HepG2 (cell line): ENCODE data around the gene SBK2. TPM values are rescaled to one million over a fixed set of nuclear protein-coding genes. Genes with fewer than 3 reads are reported as not detected.

Experiments
- AGO2 ChIP-seq: fragments of 200-400 bp; formaldehyde crosslinking; optimal IDR thresholded peaks from 2 replicates; pipeline ENCODE3; 2017; ENCODE audit warnings: mild to moderate bottlenecking, low read depth, low read length, moderate library complexity
- E2F2 ChIP-seq: sonication (generic); formaldehyde crosslinking; IDR thresholded peaks from 2 replicates; pipeline ENCODE4 v1.4.0; 2020; ENCODE audit warnings: missing genetic modification reagents, borderline replicate concordance
- GABPA ChIP-seq, 2 experiments: IDR thresholded peaks; 2 replicates each; pipeline ENCODE4 v1.6.1; 2011 to 2016; ENCODE audit warnings: low read depth in 2 of 2, low read length in 1 of 2, missing biosample characterization in 1 of 2, missing genetic modification characterization in 1 of 2
- HNRNPLL ChIP-seq: fragments of 200-400 bp; formaldehyde crosslinking; IDR thresholded peaks from 2 replicates; pipeline ENCODE4 v1.6.1; 2017; ENCODE audit warnings: mild to moderate bottlenecking, low read depth, low read length; ENCODE audit not compliant: poor library complexity, severe bottlenecking
- HOXA3 ChIP-seq: sonication (generic); formaldehyde crosslinking; IDR thresholded peaks from 2 replicates; pipeline ENCODE4 v1.5.0; 2020; ENCODE audit warnings: missing genetic modification reagents
- JUND ChIP-seq: sonication (generic); formaldehyde crosslinking; IDR thresholded peaks from 2 replicates; pipeline ENCODE4 v1.8.0; 2022; ENCODE audit warnings: mild to moderate bottlenecking, missing genetic modification reagents
- MEIS2 ChIP-seq: sonication (generic); formaldehyde crosslinking; IDR thresholded peaks from 2 replicates; pipeline ENCODE4 v1.9.0; 2021; ENCODE audit warnings: mild to moderate bottlenecking, missing genetic modification reagents
- MLLT10 ChIP-seq: sonication (generic); formaldehyde crosslinking; IDR thresholded peaks from 2 replicates; pipeline ENCODE4 v1.4.0; 2020; ENCODE audit warnings: missing genetic modification reagents
- SIN3B ChIP-seq: fragments of 150-350 bp; IDR thresholded peaks from 2 replicates; pipeline ENCODE4 v1.6.1; 2014; ENCODE audit warnings: low read length
- SMARCC2 ChIP-seq: fragments of 450-650 bp; IDR thresholded peaks from 2 replicates; pipeline ENCODE4 v1.6.1; 2017; ENCODE audit warnings: antibody characterized with exemption, mild to moderate bottlenecking
- YEATS4 ChIP-seq: sonication (generic); formaldehyde crosslinking; IDR thresholded peaks from 2 replicates; pipeline ENCODE4 v1.4.0; 2020; ENCODE audit warnings: missing genetic modification reagents, borderline replicate concordance
- ZFP41 ChIP-seq: sonication (generic); formaldehyde crosslinking; IDR thresholded peaks from 2 replicates; pipeline ENCODE4 v1.4.0; 2020; ENCODE audit warnings: mild to moderate bottlenecking, missing genetic modification reagents, borderline replicate concordance
- ZNF143 ChIP-seq: sonication (generic); formaldehyde crosslinking; IDR thresholded peaks from 2 replicates; pipeline ENCODE4 v1.4.0; 2020; ENCODE audit warnings: missing genetic modification reagents
- ZNF589 ChIP-seq: sonication (generic); formaldehyde crosslinking; conservative IDR thresholded peaks from 2 replicates; pipeline ENCODE4 v1.8.0; 2022; ENCODE audit warnings: mild to moderate bottlenecking, moderate library complexity, missing genetic modification reagents
- polyA plus RNA-seq, 8 experiments: library from polyadenylated mRNA; depleted of rRNA in 3 of 8; stranded (reverse) in 7 of 8; unstranded in 1 of 8; fragments of >200 nt; fragmentation: Illumina TruSeq in 4 of 8; extraction: Trizol in 4 of 8; gene quantifications; 2 replicates each; pipeline versions ENCODE4 v1.2.1 to v1.2.3, GENCODE V29; 2011 to 2016; ENCODE audit warnings: low read depth in 4 of 8, missing spikeins in 1 of 8, mixed read lengths in 1 of 8; ENCODE audit not compliant: insufficient read depth in 1 of 8
- total RNA-seq, 5 experiments: library from RNA; depleted of rRNA; stranded (reverse); fragments of >200 nt; fragmentation: Illumina TruSeq; extraction: Trizol; gene quantifications; 2 replicates each; pipeline ENCODE4 v1.2.3, GENCODE V29; 2016; ENCODE audit warnings: low read depth in 1 of 5
- TF ChIP-seq, protein P1 (sequence below): sonication (generic); formaldehyde crosslinking; IDR thresholded peaks from 2 replicates; pipeline ENCODE4 v1.8.0; 2022; ENCODE audit warnings: low read depth, missing genetic modification reagents

The SBK2 gene
- total and polyA plus RNA-seq, 2 of the 13 experiments (the other 11 are each of a cell fraction or from before 2014, with no cell fraction given), result 0.24 TPM; not detected in 1

DNA sequence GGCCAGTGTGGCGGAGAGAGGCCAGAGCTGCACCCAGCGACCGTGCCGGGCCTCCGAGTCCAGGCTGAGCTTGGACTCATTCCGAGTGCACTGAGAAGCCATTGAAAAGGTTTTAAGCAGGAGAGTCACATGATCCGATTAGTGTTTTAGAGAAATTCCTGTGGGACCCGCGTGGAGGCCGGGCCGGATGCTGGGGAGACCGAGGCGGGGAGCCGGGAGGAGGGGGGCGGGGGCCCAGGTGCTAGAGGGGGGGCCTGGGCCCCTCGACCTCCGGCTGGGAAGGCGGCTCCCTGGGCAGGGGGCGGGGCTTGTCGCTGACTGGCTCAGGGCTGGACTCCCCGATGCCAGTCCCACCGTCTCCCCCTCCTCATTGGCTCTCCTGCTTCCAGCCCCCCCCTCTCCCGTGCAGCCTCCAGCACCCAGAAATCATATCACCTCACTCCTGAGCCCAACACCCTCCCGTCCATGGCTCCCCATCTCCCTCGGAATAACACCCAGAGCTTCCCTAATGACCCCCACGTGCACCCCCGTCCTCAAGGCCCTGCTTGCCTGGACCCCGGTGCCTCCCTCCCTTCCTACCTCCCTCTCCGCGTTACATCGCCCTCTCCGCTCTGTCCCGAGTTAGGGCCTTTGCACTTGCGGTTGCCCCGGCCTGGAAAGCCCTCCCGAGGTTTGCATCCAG is 48.9 kb upstream of the SBK2 start (continued):
- TF ChIP-seq, protein P1, sequence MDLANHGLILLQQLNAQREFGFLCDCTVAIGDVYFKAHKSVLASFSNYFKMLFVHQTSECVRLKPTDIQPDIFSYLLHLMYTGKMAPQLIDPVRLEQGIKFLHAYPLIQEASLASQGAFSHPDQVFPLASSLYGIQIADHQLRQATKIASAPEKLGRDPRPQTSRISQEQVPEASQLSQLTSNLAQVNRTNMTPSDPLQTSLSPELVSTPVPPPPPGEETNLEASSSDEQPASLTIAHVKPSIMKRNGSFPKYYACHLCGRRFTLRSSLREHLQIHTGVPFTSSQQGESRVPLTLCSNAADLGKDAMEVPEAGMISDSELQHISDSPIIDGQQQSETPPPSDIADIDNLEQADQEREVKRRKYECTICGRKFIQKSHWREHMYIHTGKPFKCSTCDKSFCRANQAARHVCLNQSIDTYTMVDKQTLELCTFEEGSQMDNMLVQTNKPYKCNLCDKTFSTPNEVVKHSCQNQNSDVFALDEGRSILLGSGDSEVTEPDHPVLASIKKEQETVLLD (CRISPR knock-in tag), result no peak
- TF ChIP-seq ZFP41 (CRISPR knock-in tag) (no peak), SMARCC2 (no peak), JUND (no peak), E2F2 (no peak), HNRNPLL (peak; percentile 33), ZNF589 (CRISPR knock-in tag) (no peak), MLLT10 (CRISPR knock-in tag) (no peak), GABPA (IDR thresholded peaks at IDR 0.05; ENCODE audit: low read depth, low read length) (peak; percentile 53), GABPA (CRISPR knock-in tag; IDR thresholded peaks at IDR 0.05; ENCODE audit: low read depth) (peak; percentile 69), SIN3B (no peak), ZNF143 (no peak), AGO2 (no peak), MEIS2 (CRISPR knock-in tag) (no peak), HOXA3 (CRISPR knock-in tag) (no peak; the same call in 1 of the 2 replicates), YEATS4 (CRISPR knock-in tag) (no peak)
- TF ChIP-seq, all 625 proteins: peak for 69
